HEK293 (cell line): ENCODE measurements around the gene MXI1.

Experiments
- CTCF ChIA-PET: fragments of 350-600 bp; formaldehyde crosslinking; extraction: SDS; loops from one replicate; lab custom pipeline; 2021; ENCODE audit warnings: antibody characterized with exemption; lab: Yijun Ruan, JAX
- POLR2A ChIA-PET: fragments of 300-600 bp; formaldehyde crosslinking; extraction: SDS; loops from one replicate; lab custom pipeline; 2020; ENCODE audit warnings: antibody characterized with exemption, inconsistent platforms; lab: Yijun Ruan, JAX
- H3K27ac ChIP-seq: fragments of 200-500 bp; sonication (Bioruptor generic); 2 replicates; pipeline ENCODE4 v1.5.1; 2014; ENCODE audit warnings: low read depth, low read length, control low read depth, inconsistent platforms; ENCODE audit errors: extremely low read depth
- H3K36me3 ChIP-seq, 2 experiments: fragments of 200-500 bp in 1 of 2; sonication (Bioruptor generic) in 1 of 2; 1 replicate in 1 of 2; 2 replicates in 1 of 2; pipeline ENCODE4 v1.5.1; 2014 to 2017; ENCODE audit warnings: inconsistent platforms in 2 of 2, low read length in 2 of 2; ENCODE audit not compliant: control insufficient read depth in 2 of 2, insufficient read depth in 1 of 2
- H3K4me1 ChIP-seq: fragments of 200-500 bp; sonication (Bioruptor generic); 2 replicates; pipeline ENCODE4 v1.5.1; 2014; ENCODE audit warnings: mild to moderate bottlenecking, low read length, inconsistent platforms; ENCODE audit not compliant: control insufficient read depth, insufficient read depth
- H3K4me3 ChIP-seq: 2 replicates; pipeline ENCODE4 v1.5.1; 2011; ENCODE audit warnings: low read depth, mild to moderate bottlenecking, control low read depth, low read length, moderate library complexity
- H3K9me3 ChIP-seq: fragments of 200-500 bp; sonication (Bioruptor generic); 2 replicates; pipeline ENCODE4 v1.5.1; 2014; ENCODE audit warnings: low read depth, low read length, inconsistent platforms; ENCODE audit not compliant: control insufficient read depth, insufficient read depth
- BCL11B ChIP-seq: fragments of 450-650 bp; formaldehyde crosslinking; IDR thresholded peaks from 2 replicates; pipeline ENCODE4 v1.5.1; 2016; ENCODE audit warnings: low read depth, missing biosample characterization, missing genetic modification characterization
- ZBTB17 ChIP-seq: fragments of 450-650 bp; formaldehyde crosslinking; IDR thresholded peaks from 2 replicates; pipeline ENCODE4 v1.5.1; 2016; ENCODE audit warnings: missing biosample characterization, missing genetic modification characterization
- ZFHX2 ChIP-seq: fragments of 450-650 bp; formaldehyde crosslinking; conservative IDR thresholded peaks from 2 replicates; pipeline ENCODE4 v1.5.1; 2016; ENCODE audit warnings: missing biosample characterization, missing genetic modification characterization
- ZNF274 ChIP-seq, 2 experiments: fragments of 200-500 bp in 1 of 2; fragments of 450-650 bp in 1 of 2; sonication (Bioruptor generic) in 1 of 2; formaldehyde crosslinking in 1 of 2; IDR thresholded peaks; 2 replicates each; pipeline versions ENCODE4 v1.5.1 to v1.6.1; 2014 to 2016; ENCODE audit warnings: borderline replicate concordance in 1 of 2, inconsistent platforms in 1 of 2, low read length in 1 of 2, missing biosample characterization in 1 of 2, missing genetic modification characterization in 1 of 2
- ZNF626 ChIP-seq: fragments of 450-650 bp; sonication (Bioruptor Pico); formaldehyde crosslinking; IDR thresholded peaks from 2 replicates; pipeline ENCODE4 v1.5.1; 2018; ENCODE audit warnings: missing biosample characterization, missing genetic modification characterization, inconsistent platforms
- ZNF747 ChIP-seq: fragments of 450-650 bp; formaldehyde crosslinking; IDR thresholded peaks from 2 replicates; pipeline ENCODE4 v1.5.1; 2016; ENCODE audit warnings: missing biosample characterization, missing genetic modification characterization
- TF ChIP-seq, protein P1 (sequence below): fragments of 450-650 bp; formaldehyde crosslinking; IDR thresholded peaks from 2 replicates; pipeline ENCODE4 v1.5.1; 2016; ENCODE audit warnings: missing biosample characterization, missing genetic modification characterization
- TF ChIP-seq, protein P2 (sequence below): fragments of 450-650 bp; formaldehyde crosslinking; IDR thresholded peaks from 2 replicates; pipeline ENCODE4 v1.5.1; 2017; ENCODE audit warnings: missing biosample characterization, missing genetic modification characterization
- TF ChIP-seq, protein P3 (sequence below): fragments of 450-650 bp; formaldehyde crosslinking; IDR thresholded peaks from 2 replicates; pipeline ENCODE4 v1.5.1; 2016; ENCODE audit warnings: missing biosample characterization, missing genetic modification characterization
- TF ChIP-seq, protein P4 (sequence below): fragments of 450-650 bp; formaldehyde crosslinking; IDR thresholded peaks from 2 replicates; pipeline ENCODE4 v1.5.1; 2016; ENCODE audit warnings: missing biosample characterization, missing genetic modification characterization

The MXI1 gene

DNA sequence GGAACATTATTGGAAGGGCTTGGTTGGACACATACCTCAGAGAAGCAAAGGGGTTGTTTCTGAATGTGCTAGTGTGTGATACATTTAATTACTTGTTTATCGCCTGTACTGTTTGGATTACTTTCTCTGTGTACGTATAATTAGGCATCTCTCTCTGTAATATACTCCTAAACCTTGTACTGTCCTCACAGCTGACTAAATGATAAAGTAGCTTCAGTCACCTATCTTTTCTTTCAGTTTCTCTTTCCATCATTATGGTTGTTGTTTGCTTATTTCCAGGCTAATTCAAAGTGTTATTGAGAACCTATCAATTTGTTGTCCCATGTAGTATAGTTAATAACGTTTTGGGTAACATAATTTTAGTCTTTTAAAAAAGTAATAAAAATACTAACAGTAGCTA, 34.0 kb downstream of the MXI1 start:
- TF ChIP-seq BCL11B (tag by site-specific recombination), result no peak
- TF ChIP-seq, protein P1, sequence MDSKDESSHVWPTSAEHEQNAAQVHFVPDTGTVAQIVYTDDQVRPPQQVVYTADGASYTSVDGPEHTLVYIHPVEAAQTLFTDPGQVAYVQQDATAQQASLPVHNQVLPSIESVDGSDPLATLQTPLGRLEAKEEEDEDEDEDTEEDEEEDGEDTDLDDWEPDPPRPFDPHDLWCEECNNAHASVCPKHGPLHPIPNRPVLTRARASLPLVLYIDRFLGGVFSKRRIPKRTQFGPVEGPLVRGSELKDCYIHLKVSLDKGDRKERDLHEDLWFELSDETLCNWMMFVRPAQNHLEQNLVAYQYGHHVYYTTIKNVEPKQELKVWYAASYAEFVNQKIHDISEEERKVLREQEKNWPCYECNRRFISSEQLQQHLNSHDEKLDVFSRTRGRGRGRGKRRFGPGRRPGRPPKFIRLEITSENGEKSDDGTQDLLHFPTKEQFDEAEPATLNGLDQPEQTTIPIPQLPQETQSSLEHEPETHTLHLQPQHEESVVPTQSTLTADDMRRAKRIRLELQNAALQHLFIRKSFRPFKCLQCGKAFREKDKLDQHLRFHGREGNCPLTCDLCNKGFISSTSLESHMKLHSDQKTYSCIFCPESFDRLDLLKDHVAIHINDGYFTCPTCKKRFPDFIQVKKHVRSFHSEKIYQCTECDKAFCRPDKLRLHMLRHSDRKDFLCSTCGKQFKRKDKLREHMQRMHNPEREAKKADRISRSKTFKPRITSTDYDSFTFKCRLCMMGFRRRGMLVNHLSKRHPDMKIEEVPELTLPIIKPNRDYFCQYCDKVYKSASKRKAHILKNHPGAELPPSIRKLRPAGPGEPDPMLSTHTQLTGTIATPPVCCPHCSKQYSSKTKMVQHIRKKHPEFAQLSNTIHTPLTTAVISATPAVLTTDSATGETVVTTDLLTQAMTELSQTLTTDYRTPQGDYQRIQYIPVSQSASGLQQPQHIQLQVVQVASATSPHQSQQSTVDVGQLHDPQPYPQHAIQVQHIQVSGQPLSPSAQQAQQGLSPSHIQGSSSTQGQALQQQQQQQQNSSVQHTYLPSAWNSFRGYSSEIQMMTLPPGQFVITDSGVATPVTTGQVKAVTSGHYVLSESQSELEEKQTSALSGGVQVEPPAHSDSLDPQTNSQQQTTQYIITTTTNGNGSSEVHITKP (tag by site-specific recombination), result no peak
- TF ChIP-seq, protein P2, sequence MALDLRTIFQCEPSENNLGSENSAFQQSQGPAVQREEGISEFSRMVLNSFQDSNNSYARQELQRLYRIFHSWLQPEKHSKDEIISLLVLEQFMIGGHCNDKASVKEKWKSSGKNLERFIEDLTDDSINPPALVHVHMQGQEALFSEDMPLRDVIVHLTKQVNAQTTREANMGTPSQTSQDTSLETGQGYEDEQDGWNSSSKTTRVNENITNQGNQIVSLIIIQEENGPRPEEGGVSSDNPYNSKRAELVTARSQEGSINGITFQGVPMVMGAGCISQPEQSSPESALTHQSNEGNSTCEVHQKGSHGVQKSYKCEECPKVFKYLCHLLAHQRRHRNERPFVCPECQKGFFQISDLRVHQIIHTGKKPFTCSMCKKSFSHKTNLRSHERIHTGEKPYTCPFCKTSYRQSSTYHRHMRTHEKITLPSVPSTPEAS (tag by site-specific recombination), result no peak
- TF ChIP-seq, protein P3, sequence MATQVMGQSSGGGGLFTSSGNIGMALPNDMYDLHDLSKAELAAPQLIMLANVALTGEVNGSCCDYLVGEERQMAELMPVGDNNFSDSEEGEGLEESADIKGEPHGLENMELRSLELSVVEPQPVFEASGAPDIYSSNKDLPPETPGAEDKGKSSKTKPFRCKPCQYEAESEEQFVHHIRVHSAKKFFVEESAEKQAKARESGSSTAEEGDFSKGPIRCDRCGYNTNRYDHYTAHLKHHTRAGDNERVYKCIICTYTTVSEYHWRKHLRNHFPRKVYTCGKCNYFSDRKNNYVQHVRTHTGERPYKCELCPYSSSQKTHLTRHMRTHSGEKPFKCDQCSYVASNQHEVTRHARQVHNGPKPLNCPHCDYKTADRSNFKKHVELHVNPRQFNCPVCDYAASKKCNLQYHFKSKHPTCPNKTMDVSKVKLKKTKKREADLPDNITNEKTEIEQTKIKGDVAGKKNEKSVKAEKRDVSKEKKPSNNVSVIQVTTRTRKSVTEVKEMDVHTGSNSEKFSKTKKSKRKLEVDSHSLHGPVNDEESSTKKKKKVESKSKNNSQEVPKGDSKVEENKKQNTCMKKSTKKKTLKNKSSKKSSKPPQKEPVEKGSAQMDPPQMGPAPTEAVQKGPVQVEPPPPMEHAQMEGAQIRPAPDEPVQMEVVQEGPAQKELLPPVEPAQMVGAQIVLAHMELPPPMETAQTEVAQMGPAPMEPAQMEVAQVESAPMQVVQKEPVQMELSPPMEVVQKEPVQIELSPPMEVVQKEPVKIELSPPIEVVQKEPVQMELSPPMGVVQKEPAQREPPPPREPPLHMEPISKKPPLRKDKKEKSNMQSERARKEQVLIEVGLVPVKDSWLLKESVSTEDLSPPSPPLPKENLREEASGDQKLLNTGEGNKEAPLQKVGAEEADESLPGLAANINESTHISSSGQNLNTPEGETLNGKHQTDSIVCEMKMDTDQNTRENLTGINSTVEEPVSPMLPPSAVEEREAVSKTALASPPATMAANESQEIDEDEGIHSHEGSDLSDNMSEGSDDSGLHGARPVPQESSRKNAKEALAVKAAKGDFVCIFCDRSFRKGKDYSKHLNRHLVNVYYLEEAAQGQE (tag by site-specific recombination), result no peak
- no peak for TF ChIP-seq ZFHX2 (tag by site-specific recombination)
- TF ChIP-seq, protein P4, sequence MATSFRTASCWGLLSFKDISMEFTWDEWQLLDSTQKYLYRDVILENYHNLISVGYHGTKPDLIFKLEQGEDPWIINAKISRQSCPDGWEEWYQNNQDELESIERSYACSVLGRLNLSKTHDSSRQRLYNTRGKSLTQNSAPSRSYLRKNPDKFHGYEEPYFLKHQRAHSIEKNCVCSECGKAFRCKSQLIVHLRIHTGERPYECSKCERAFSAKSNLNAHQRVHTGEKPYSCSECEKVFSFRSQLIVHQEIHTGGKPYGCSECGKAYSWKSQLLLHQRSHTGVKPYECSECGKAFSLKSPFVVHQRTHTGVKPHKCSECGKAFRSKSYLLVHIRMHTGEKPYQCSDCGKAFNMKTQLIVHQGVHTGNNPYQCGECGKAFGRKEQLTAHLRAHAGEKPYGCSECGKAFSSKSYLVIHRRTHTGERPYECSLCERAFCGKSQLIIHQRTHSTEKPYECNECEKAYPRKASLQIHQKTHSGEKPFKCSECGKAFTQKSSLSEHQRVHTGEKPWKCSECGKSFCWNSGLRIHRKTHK (tag by site-specific recombination), result no peak
- TF ChIP-seq ZNF747 (tag by site-specific recombination), result no peak
- TF ChIP-seq ZNF626 (tag by site-specific recombination), result no peak
- H3K4me1 ChIP-seq, result peaks cover 15% of the 10 kb centered on the region
- ChIA-PET POLR2A (interaction anchor here (0.9 kb wide), 1 partner anchor 22 kb away, joined by 3 read pairs; no protein-coding TSS in a partner anchor), CTCF (interaction anchor here (1.0 kb wide), 1 partner anchor 103 kb away, joined by 3 read pairs; no protein-coding TSS in a partner anchor)
- H3K36me3 ChIP-seq, result peaks cover 11 to 17% of the 10 kb centered on the region in 2 experiments; a peak in 2 of 3 replicates
- H3K4me3 ChIP-seq, result no peak overlapping the region
- no peak overlapping the region for H3K27ac ChIP-seq
- H3K9me3 ChIP-seq, result no peaks in the 10 kb centered on the region

DNA sequence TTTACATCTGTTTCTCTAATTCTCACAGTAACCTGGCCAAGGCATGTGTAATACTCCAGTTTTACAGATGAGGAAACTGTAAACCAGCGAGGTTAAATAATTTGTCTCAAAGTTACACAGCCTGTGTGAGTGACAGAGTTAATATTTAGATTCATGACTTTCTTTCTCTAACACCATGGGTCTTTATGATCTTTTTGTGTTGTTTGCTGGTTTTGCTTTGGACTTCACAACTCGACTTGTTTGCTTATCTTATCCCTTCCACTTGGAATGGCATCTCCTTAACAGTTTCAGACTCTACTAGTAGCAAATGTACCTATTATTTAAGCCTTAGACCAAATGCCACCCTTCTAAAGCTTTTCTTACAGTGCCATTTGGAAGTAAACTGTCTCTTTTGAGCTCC, 34.4 kb downstream of the MXI1 start:
- Histone ChIP-seq H3K4me3 (no peak overlapping the region), H3K36me3 (peaks cover 11 to 13% of the 10 kb centered on the region in 2 experiments; a peak in 2 of 3 replicates), H3K4me1 (peaks cover 15% of the 10 kb centered on the region), H3K9me3 (no peaks in the 10 kb centered on the region), H3K27ac (no peak overlapping the region)
- ChIA-PET CTCF (interaction anchor here (0.7 to 1.0 kb wide), 2 partner anchors 43 to 104 kb away, joined by 3 read pairs; no protein-coding TSS in a partner anchor), POLR2A (interaction anchor here (0.9 kb wide), 1 partner anchor 21 kb away, joined by 3 read pairs; no protein-coding TSS in a partner anchor)
- no peak for TF ChIP-seq ZNF274 (IDR thresholded peaks at IDR 0.05; ENCODE audit: low read length)
- no peak for TF ChIP-seq ZNF274 (tag by site-specific recombination; IDR thresholded peaks at IDR 0.05; ENCODE audit: borderline replicate concordance)
- TF ChIP-seq ZBTB17 (tag by site-specific recombination), result peak; percentile 90
